ENCODE measurements around the gene PLXDC1. TPM values are rescaled to one million over a fixed set of nuclear protein-coding genes. Genes with fewer than 3 reads are reported as not detected.
"Not testable (repeated sequence)": the region's sequence is repeated elsewhere in the genome, so short reads cannot be mapped to it uniquely, and the experiment has no call there.

The PLXDC1 gene
- total RNA-seq, 1 donor from 2014 or later: 0.98 TPM

GRCh38 chr17:39183045-39183444 lies 31.6 kb upstream of the PLXDC1 start:
- intact Hi-C loops (cut with micrococcal nuclease): no loop called here

- intact Hi-C loops (cut with micrococcal nuclease): no loop called here
Observed at GRCh38 chr17:39181303-39181702, 29.9 kb upstream of the PLXDC1 start.

- intact Hi-C loops (cut with micrococcal nuclease): no loop called here
Observed at GRCh38 chr17:39178536-39178935, 27.1 kb upstream of the PLXDC1 start.

GRCh38 chr17:39177256-39177655 lies 25.8 kb upstream of the PLXDC1 start:
- intact Hi-C loops (cut with micrococcal nuclease): no loop called here

- intact Hi-C loops (cut with micrococcal nuclease): no loop called here
Observed at GRCh38 chr17:39175695-39176093, 24.3 kb upstream of the PLXDC1 start.

GRCh38 chr17:39174920-39175694 lies 23.7 kb upstream of the PLXDC1 start:
- intact Hi-C loops (cut with micrococcal nuclease): no loop called here

- intact Hi-C loops (cut with micrococcal nuclease): no loop called here
Observed at GRCh38 chr17:39173526-39174274, 22.3 kb upstream of the PLXDC1 start.

GRCh38 chr17:39173080-39173479 lies 21.6 kb upstream of the PLXDC1 start:
- intact Hi-C loops (cut with micrococcal nuclease): no loop called here

- intact Hi-C loops (cut with micrococcal nuclease): no loop called here
Observed at GRCh38 chr17:39171933-39172332, 20.5 kb upstream of the PLXDC1 start.

GRCh38 chr17:39170558-39170957 lies 19.1 kb upstream of the PLXDC1 start:
- intact Hi-C loops (cut with micrococcal nuclease): no loop called here

- intact Hi-C loops (cut with micrococcal nuclease): no loop called here
Observed at GRCh38 chr17:39170109-39170508, 18.7 kb upstream of the PLXDC1 start.

GRCh38 chr17:39169518-39169917 lies 18.1 kb upstream of the PLXDC1 start:
- intact Hi-C loops (cut with micrococcal nuclease): no loop called here

GRCh38 chr17:39169101-39169500 lies 17.7 kb upstream of the PLXDC1 start:
- intact Hi-C loops (cut with micrococcal nuclease): no loop called here

- intact Hi-C loops (cut with micrococcal nuclease): not testable (repeated sequence)
Observed at GRCh38 chr17:39168503-39168902, 17.1 kb upstream of the PLXDC1 start.

GRCh38 chr17:39167476-39167875 lies 16.0 kb upstream of the PLXDC1 start:
- intact Hi-C loops (cut with micrococcal nuclease): no loop called here

GRCh38 chr17:39166437-39167335 lies 15.2 kb upstream of the PLXDC1 start:
- intact Hi-C loops (cut with micrococcal nuclease): no loop called here

- intact Hi-C loops (cut with micrococcal nuclease): loop anchor here (2.0 kb wide), 1 partner anchor 79 kb away; no protein-coding TSS in a partner anchor
Observed at GRCh38 chr17:39165841-39166349, 14.5 kb upstream of the PLXDC1 start, which contains the start of gene ARL5C. Gene ARL5C, minus strand, starts transcription at chr17:39166161. Its CDS starts 401 bp downstream, at chr17:39165760.

- intact Hi-C loops (cut with micrococcal nuclease): loop anchor here (2.0 kb wide), 1 partner anchor 79 kb away; no protein-coding TSS in a partner anchor
Observed at GRCh38 chr17:39165178-39165840, 13.9 kb upstream of the PLXDC1 start.

GRCh38 chr17:39164675-39165143 lies 13.3 kb upstream of the PLXDC1 start:
- intact Hi-C loops (cut with micrococcal nuclease): loop anchor here (2.0 kb wide), 1 partner anchor 80 kb away; no protein-coding TSS in a partner anchor

GRCh38 chr17:39161962-39162361 lies 10.5 kb upstream of the PLXDC1 start:
- intact Hi-C loops (cut with micrococcal nuclease): no loop called here
